Measurements from ENCODE around the gene ATF7.

ATF7 gene

GRCh38 chr12:53575502-53576249 is 50.5 kb downstream of the ATF7 start:
- Histone ChIP-seq H3K27me3 (ENCODE audit: insufficient read depth, poor library complexity, severe bottlenecking) (no peaks in the 10 kb centered on the region), H3K27ac (replicated peaks) (peak overlapping the region; percentile 29), H3K4me3 (replicated peaks; ENCODE audit: insufficient read depth, low read length) (no peak overlapping the region)
- peak; percentile 78 for DNase-seq (ENCODE audit: low read depth in 1 of 2, low spot score in 1 of 2)
- TF ChIP-seq SPI1 (IDR thresholded peaks at IDR 0.05; ENCODE audit: borderline replicate concordance, low read depth) (peak; percentile 64; the same call in 1 of the 2 replicates), GABPA (IDR thresholded peaks at IDR 0.05; ENCODE audit: low read depth) (no peak), CTCF (IDR thresholded peaks at IDR 0.05; ENCODE audit: insufficient read depth, low read length) (no peak), REST (IDR thresholded peaks at IDR 0.05; ENCODE audit: insufficient replicate concordance, low read depth) (no peak), POLR2AphosphoS5 (IDR thresholded peaks at IDR 0.05; ENCODE audit: low read depth) (no peak)

DNA sequence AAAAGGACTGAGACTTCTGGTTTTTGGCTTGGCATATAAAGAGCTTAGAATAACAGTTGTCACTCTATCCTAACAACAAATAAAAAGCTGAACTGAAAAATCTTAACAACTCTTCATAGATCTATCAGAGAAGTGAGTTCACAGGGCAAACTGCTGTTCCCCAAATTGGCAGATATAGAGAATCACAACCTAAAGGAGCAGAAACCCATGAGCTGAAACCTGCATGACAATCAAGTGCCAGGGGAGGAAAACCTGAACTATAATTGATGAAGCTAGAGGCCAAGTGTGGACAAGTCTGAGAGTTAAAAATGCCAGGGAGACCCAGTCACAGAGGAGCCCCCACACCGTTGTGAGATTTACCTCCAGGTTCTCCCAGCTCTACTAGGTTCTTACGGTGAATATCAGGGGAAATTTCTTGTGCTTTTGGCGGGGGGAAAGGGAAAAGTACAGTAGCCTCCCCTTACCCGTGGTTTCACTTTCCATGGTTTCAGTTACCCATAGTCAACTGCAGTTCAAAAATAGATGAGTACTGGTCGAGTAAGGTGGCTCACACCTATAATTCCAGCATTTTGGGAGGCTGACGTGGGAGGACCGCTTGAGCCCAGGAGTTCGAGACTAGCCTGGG is 53.9 kb downstream of the ATF7 start:
- H3K27ac ChIP-seq (replicated peaks): no peak overlapping the region
- TF ChIP-seq SPI1 (IDR thresholded peaks at IDR 0.05; ENCODE audit: borderline replicate concordance, low read depth) (no peak), REST (IDR thresholded peaks at IDR 0.05; ENCODE audit: insufficient replicate concordance, low read depth) (no peak), POLR2AphosphoS5 (IDR thresholded peaks at IDR 0.05; ENCODE audit: low read depth) (no peak), GABPA (IDR thresholded peaks at IDR 0.05; ENCODE audit: low read depth) (no peak), CTCF (IDR thresholded peaks at IDR 0.05; ENCODE audit: insufficient read depth, low read length) (no peak)

DNA sequence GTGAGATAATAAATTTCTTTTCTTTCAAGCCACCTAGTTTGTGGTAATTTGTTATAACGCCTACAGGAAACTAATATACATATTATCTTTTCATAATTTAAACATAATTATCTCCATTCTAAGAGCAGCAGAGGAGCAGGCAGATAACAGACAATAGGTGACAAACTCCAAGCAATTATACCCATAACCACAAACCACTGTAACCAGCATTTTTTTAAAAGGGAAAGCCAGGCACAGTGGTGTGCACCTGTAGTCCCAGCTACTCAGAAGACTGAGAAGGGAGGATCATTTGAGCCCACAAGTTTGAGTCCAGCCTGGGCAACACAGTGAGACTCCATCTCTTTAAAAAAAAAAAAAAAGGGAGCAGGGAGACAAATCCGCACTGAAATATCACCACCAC is 54.9 kb downstream of the ATF7 start:
- no peak overlapping the region for H3K4me3 ChIP-seq (replicated peaks; ENCODE audit: insufficient read depth, low read length)
- no peaks in the 10 kb centered on the region for H3K27me3 ChIP-seq (ENCODE audit: insufficient read depth, poor library complexity, severe bottlenecking)
- no peak for DNase-seq (ENCODE audit: low read depth in 1 of 2, low spot score in 1 of 2)
- TF ChIP-seq POLR2AphosphoS5 (IDR thresholded peaks at IDR 0.05; ENCODE audit: low read depth): no peak
- no peak overlapping the region for H3K27ac ChIP-seq (replicated peaks)

More for the DNA sequence above, 53.9 kb downstream of the ATF7 start:
- no peak for DNase-seq (ENCODE audit: low read depth in 1 of 2, low spot score in 1 of 2)
- Histone ChIP-seq H3K4me3 (replicated peaks; ENCODE audit: insufficient read depth, low read length) (no peak overlapping the region), H3K27me3 (ENCODE audit: insufficient read depth, poor library complexity, severe bottlenecking) (no peaks in the 10 kb centered on the region)

DNA sequence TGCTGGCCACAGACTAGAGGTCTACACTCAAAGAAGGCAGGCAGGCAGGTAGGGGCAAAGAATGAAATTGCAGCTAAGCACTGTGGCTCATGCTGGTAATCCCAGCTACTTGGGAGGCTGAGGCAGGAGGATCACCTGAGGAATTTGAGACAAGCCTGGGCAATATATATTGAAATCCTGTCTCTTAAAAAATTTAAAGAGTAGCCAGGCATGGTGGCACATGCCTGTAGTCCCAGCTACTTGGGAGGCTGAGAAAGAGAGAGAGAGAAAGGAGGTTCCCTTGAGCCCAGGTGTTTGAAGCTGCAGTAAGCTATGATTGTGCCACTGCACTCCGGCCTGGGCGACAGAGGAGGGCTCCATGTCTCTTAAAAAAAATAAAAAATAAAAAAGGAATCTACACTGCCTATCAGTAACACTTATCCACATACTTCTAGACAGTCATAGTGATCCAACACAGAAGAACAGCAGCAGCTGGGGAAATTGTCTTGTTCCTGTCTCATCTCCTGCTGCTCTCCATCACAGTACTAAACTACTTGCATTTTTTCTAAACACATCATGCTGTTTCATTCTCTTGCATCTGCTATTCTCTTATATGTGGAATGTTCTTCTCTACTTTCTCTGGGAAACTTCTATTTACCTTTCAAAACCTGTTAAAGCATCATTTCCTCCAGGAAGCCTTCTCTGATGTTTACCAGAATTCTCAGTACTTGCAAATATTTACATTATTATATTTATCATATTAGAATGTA is 57.2 kb downstream of the ATF7 start:
- Histone ChIP-seq H3K4me3 (replicated peaks; ENCODE audit: insufficient read depth, low read length) (no peak overlapping the region), H3K27me3 (ENCODE audit: insufficient read depth, poor library complexity, severe bottlenecking) (no peaks in the 10 kb centered on the region), H3K27ac (replicated peaks) (no peak overlapping the region)
- DNase-seq (ENCODE audit: low read depth in 1 of 2, low spot score in 1 of 2): no peak
- TF ChIP-seq GABPA (IDR thresholded peaks at IDR 0.05; ENCODE audit: low read depth): no peak
- no peak for TF ChIP-seq SPI1 (IDR thresholded peaks at IDR 0.05; ENCODE audit: borderline replicate concordance, low read depth)
- no peak for TF ChIP-seq CTCF (IDR thresholded peaks at IDR 0.05; ENCODE audit: insufficient read depth, low read length)
- TF ChIP-seq REST (IDR thresholded peaks at IDR 0.05; ENCODE audit: insufficient replicate concordance, low read depth): no peak
- TF ChIP-seq POLR2AphosphoS5 (IDR thresholded peaks at IDR 0.05; ENCODE audit: low read depth): no peak

All from HL-60 (cell line).